Cardiac fibroblast (primary cell): ENCODE results near the gene EMP2.

ENCODE experiments used
- DNase-seq, 2 donors: peaks; one replicate each; pipeline versions ENCODE4 v3.0.0 to v3.0.0-alpha.2; 2010; ENCODE audit warnings: low read depth in 2 of 2
- H3K4me3 ChIP-seq, 2 donors: replicated peaks in 1 of 2; 1 replicate in 1 of 2; 2 replicates in 1 of 2; pipeline ENCODE4 v1.5.1; 2011; ENCODE audit warnings: low read depth in 2 of 2, low read length in 2 of 2, mild to moderate bottlenecking in 2 of 2, moderate library complexity in 1 of 2
- CTCF ChIP-seq: IDR thresholded peaks from one replicate; pipeline ENCODE4 v1.5.1; 2011; ENCODE audit warnings: low read depth, mild to moderate bottlenecking, low read length, inconsistent platforms

EMP2 gene

GRCh38 chr16:10620120-10620519 is 39.7 kb upstream of the EMP2 start:
- DNase-seq: no peak
- no peak overlapping the region for H3K4me3 ChIP-seq

DNA sequence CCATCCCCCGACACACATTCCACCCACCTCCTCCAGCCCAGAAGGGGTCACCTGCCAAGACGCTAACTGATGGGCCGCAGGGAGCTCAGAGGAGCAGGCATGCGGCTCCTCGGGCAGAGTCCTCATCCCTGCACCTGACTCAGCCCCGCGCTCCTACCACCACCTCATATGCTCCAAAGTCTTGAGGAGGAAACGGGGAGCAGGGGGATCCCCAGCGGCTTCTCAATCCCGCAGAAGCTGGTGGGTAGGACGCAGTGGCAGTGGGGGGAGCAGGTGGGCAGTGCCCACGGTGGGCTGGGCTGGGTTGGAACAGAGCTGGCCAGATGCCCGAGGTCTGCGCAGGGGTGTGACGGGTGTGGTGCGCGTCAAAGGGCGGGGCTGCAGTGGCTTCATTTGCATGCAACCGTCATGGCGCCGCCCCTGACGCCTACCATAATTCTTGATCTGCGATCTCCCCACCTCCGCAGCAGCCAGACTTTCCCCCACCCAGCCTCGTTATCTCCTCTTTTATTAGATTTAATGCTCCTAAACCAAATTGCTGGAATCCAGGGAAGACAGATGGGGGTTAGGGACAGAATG is 39.0 kb upstream of the EMP2 start:
- DNase-seq: no peak
- no peak overlapping the region for H3K4me3 ChIP-seq
- TF ChIP-seq CTCF: no peak

More at GRCh38 chr16:10620120-10620519, 39.7 kb upstream of the EMP2 start:
- no peak for TF ChIP-seq CTCF

- no peak for DNase-seq
- no peak overlapping the region for H3K4me3 ChIP-seq
- TF ChIP-seq CTCF: no peak
These were observed 38.4 kb upstream of the EMP2 start for GRCh38 chr16:10618710-10619209.

- no peak for DNase-seq
- no peak overlapping the region for H3K4me3 ChIP-seq
- TF ChIP-seq CTCF: no peak
These were observed 37.4 kb upstream of the EMP2 start for GRCh38 chr16:10617662-10618420.

GRCh38 chr16:10616756-10617640 is 36.6 kb upstream of the EMP2 start:
- H3K4me3 ChIP-seq: no peak overlapping the region
- DNase-seq: peak; percentile 16 to 73
- TF ChIP-seq CTCF: no peak

GRCh38 chr16:10616419-10616755 is 36.0 kb upstream of the EMP2 start:
- no peak overlapping the region for H3K4me3 ChIP-seq
- DNase-seq: no peak
- TF ChIP-seq CTCF: no peak
